Epidermal melanocyte (primary cell): ENCODE measurements around the gene RNF114.
"Not testable (repeated sequence)": the region's sequence is repeated elsewhere in the genome, so short reads cannot be mapped to it uniquely, and the experiment has no call there.

Source experiments
- DNase-seq: peaks from one replicate; pipeline ENCODE4 v3.0.0; 2011; ENCODE audit warnings: low spot score; ENCODE audit not compliant: insufficient read length

The RNF114 gene

DNA sequence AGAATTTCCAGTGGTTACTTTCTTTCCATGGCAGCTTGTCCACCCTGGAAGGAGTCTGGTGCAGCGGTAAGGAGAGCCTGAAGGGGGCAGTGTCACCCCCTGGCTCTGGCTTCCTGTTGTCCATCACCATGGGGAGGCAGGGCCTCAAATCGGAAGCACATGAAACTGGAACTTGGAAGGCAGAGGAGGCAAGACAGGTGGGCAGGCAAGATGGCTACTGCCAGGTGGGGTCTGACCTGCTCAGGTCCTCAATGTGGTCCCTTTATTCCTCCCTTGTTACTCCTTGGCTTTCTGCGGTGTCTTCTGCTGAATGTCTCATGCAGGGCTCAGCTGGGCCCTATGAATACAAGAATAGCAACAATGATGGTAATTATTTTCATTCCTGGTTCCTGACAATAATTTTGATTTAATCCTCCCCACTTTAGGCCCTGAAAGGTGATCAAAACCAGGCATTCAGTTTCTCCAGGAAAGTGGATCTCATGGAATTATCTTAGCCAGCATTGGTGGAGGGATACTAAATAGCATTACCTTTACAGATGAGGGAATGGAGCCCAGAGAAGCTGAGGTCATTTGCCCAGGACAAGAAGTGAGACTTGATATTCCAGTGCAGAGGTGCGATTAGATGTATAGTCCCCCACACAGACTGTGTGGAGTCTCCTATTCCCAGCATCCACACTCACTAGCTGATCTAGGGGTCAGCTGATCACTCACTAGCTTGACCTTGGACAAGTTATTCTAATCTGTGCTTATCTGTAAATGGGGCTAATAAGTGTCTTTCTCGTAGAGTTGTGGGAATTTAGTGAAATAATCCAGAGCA lies 29.0 kb downstream of the RNF114 start:
- DNase-seq = no peak

DNA sequence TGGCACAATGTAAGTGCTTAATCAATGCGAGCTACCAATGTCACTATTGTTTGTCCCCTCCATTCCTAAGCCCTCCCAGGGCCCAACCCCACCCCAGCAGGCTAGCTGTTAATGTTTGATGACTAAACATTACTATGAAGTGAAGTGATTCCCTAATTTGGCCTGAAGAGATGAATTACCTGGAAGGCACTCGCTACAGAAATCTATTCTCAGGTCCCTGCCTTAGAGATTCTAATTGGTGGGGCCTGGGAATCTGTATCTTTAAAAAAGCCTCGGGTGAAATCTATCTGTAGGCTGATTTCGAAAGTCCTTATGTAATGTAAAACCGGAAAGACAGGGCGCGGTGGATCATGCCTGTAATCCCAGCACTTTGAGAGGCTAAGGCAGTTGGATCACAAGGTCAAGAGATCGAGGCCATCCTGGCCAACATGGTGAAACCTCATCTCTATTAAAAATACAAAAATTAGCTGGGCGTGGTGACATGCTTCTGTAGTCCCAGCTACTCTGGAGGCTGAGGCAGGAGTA lies 29.6 kb downstream of the RNF114 start:
- no peak for DNase-seq

DNA sequence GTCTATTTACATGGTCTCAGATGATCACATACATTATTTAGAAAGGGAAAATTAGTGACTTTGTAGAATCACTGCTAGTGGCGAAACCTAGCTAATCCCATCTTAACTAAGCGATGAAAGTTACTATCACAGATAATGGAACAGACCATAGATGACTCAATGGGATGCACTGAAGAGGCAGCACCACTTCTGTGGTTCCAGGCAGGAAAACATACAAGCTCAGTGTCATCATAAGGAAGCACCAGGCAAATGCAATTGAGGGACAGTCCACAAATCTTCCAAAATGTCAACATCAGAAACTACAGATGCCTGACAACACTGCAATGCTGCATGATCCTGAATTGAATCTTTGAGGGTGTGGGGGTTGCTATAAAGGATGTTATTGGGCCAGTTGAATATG lies 30.7 kb downstream of the RNF114 start:
- no peak for DNase-seq

DNA sequence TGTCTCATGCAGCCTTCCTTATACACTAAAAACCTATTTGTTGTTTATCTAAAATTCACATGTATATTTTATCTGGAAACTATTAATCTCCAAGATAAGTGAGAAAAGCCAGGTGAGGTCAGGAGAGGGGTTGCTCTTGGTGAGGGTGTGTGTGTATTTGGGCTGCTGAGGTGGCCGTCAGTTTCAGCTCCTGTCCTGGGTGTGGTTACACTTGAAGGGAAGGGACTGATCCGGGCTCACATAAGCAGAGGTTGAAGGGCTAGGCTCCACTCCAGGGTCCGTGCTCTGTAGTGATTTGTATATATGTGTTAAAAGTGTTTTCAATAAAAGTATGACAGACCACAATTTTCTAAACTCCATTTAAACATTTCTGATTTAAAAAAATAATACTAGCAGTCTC lies 33.0 kb downstream of the RNF114 start:
- DNase-seq = no peak

DNA sequence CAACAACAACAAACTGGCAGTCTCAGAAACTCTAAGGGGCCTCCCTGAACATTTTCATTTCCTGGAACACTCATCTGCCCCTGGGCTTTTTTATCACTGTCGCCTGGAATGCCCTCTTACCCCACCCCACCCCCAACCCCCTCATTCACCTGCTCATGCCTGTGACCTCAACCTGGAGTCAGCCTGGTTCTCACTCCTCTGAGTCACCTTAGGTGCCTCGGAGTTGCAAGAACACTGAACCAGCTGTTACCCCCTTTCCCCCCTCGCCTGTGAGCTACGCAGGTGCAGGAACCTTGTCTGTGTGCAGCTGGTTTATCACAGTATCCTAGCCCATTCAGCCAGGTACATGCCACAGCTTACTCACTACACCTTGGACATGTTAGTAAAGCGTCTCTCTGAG lies 33.7 kb downstream of the RNF114 start:
- DNase-seq = no peak

DNA sequence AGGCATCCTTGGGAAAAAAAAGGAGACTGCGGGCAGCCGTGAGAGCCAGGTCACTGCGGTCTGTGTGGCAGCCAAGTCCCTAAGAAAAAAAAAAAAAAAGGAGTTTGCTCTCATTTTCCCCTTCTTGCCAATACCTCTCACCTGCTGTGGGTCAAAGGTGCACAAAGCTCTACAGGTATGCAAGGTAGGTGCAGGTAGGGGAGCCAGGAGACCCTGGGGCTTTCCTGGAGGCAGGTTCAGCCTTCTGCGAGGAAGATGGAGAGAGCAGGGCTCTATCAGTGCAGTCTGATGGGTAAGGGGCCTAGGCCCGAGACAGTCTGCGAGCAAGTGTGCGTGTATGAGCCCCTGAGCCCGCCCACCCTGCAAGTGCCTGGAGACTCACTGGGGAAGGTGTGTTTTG lies 34.3 kb downstream of the RNF114 start:
- DNase-seq = no peak

DNA sequence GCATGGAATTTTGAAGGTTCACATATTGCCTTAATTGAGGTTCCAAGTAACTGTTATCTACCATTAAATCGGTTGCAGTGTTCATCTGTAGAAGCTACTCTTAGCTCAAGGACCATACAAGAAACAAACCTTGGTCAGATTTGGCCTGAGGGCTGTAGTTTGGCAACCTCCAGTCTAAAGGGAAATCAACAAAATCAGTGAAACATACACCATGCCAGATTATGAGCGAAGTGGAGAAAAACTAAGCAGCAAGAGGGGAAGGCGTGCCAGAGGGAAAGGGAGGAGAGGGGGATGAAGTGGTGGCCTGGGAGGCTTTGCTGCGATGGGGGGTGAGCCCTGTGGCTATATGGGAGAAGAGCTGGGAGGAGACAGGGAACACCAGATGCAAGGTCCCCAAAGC lies 37.8 kb downstream of the RNF114 start:
- no peak for DNase-seq

DNA sequence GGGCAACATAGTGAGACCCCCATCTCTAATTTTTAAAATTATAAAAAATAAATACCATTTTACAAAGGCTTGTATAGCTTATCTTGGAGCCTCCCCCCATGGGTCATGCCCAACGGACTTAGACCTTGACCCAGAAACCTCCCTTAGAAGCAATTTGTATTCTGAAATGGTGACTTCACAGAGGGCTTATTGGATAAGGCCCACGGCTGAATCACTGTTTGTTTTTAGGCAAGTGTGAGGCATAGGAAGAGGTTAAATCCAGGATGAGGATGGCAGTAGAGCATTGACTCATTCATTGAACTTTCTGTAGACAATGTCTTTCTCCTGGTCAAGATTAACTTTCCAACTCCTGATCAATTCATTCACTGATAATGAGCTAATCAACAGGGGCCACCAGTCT lies 40.3 kb downstream of the RNF114 start:
- no peak for DNase-seq

DNA sequence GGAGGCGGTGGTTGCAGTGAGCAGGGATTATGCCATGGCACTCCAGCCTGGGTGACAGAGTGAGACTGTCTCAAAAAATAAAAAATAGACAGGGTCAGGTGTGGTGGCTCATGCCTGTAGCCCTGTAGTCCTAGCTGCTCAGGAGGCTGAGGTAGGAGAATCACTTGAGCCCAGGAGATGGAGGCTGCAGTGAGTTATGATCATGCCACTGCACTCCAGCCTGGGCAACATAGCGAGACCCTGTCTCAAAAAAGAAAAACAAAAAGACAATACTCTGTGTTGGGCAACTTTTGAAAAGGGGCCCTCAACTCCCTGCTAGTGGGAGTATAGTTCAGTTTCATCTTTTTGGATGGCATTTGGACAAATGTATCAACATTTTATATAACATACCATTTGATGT lies 41.5 kb downstream of the RNF114 start:
- not testable (repeated sequence) for DNase-seq

DNA sequence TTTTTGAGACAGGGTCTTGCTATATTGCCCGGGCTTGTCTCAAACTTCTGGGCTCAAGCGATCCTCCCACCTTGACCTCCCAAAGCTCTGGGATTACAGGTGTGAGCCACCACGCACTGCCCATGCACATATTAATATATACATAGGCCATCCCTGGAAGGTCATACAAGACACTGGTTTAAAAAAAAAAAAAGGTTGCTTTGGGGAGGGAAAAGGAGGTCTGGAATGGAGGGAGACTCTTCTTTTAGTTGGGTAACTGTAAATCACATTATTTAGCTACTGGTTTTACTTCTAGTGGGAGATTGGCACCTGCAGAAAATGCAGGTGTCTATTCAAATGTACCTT lies 42.5 kb downstream of the RNF114 start:
- DNase-seq = no peak

DNA sequence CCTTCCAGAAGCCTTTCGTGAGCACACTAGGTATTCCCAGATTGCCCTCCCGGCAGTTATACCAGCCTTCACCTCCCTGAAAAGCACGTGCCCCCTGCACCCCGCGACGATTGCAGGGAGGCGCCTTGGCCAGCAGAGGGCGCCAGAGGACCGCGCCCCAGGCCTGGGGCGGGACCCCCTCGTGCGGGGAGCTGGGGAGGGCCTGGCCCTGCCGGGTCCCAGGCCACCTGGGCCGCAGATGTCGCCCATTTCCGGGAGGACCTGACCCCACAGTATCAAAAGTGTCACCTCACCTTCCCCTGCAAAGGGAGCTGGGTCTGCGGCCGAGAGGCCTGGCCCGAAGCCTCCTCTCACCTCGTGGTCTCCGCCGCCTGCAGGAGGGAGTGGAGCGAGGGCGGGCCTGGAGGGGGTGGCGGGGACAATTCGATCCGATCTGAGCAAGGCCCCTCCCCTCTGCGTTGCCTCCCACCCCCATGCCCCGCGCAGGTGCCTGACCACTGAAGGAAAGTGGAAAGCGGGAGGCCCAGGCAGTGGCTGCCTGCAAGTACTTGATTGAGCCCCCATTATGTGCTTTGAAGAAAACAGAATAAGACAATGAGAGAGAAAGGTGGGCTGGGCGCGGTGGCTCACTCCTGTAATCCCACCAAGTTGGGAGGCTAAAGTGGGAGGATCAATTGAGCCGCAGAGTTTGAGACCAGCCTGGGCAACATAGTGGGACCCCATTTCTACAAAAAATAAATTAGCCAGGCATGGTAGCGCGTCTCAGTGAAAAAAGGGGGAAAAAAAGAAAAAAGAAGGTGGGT lies 43.0 kb downstream of the RNF114 start:
- peak; percentile 46 for DNase-seq

DNA sequence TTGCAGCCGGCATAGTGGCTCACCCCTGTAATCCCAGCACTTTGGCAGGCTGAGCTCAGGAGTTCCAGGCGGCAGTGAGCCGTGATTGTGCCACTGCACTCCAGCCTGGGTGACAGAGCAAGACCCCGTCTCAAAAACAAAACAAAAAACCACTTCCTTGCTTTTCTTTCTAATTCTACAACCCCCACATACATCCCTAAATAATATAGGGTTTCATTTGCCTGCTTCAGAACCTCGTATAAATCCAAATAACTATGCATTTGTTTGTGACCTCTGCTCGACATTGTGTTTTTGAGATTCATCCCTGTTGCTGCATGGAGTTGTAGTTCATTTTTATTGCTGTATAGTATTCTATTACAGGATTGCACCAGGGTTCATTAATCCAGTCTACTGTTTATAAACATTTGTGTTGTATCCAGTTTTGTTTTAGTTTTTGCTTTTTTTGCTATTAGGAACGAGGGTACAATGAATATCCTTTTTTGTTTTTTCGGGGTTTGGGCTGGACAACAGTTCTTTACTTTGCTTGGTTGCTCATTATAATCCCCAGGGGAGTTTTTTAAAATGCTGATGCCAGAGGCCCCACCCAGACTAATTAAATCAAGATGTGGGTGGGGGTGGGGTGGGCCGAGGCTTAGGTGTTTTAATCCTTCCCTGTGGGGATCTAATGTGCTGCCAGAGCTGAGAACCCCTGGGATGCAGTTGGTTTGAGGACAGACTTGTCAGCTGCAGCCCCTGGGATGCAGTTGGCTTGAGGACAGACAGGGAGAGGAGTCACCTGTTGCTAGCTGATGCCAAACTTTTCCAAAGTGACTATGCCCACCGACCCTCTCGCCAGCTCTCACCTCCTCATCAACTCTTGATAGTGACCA lies 44.2 kb downstream of the RNF114 start:
- DNase-seq = no peak

DNA sequence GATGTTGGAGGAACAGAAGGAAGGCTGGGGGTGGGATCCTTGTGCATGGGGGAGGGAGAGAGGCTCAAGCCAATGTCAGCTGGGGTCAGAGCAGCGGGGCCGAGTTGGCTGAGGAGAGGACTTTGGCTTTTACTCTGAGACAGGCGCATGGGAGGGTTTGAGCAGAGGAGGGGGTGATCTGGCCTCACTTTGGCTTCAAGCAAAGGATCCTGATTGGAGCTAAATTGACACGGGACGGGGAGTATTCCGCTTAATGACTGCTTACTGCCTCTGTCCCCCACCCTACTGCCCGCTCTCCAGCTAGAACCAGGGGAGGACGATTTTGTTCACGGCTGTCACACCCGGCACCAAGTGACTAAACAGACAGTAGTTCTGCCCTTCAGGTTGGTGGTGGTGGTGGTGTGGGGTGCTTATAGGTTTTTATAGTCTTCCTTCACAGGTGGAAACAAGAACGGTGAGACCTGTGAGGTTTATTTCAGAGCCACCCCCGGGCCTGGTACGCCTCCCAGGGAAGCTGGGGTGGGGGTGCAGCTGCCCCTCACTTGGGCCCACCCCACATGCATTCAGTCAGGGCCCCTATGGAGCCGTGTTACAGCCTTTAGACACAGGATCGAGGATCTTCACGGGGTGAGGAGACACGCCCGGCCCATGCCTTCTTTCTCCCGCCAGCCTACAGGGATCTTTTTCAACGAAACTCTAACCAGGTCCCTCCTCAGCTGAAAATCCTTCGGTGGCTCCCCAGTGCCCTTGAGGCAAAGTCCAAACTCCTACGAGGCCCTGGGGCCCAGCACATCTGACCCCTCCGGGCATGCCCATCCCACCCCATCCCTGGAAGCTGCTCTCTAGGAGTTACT lies 45.2 kb downstream of the RNF114 start:
- DNase-seq = no peak

DNA sequence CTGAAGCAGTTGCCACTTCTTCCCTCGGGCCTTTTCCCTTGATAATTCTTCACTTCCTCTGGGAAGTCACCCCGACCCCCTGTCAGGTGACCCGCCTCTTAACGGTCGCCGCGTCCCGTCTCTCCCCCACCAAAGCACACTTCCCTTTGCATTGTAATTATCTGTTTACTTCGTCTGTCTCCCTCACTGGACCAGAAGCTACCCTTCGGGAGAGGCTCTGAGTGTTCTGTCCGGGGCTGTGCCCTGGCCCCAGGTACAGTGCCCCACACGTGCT lies 45.8 kb downstream of the RNF114 start:
- DNase-seq = no peak

DNA sequence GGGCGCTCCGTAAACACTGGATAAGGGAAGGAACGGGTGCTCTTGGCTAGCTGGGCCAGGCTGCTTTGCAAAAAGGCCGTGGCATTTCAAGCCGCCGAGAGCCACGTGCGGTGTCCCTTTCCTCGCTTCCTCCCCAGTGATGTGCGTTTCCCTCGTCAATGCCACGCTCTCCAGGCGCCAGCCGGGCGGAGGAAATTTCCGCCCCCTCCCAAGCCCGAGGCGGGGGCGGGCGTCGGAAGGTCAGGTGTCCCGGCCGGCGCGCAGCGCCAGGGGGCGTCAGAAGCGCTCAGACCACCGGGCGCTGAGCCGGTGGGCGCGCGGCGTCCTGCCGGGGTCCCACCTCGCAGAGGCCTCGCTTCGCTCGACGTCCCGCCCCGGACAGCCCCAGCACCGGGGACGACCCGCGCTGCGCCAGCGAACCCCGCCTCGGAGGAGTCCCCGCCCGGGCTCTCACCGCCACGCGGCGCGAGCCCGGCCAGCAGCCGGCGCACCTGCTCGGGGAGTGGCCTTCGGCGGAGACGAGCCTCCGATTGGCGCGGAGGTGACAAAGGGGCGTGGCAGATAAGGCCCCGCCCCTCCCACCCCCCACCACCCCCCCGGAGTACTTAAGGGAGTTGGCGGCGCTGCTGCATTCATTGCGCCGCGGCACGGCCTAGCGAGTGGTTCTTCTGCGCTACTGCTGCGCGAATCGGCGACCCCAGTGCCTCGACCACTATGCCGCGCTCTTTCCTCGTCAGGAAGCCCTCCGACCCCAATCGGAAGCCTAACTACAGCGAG lies 46.3 kb downstream of the RNF114 start, which contains the start of gene SNAI1:
Gene SNAI1, plus strand, starts transcription at position 635 of the 777 bp plus-strand sequence. Its CDS starts 80 bp downstream, at position 715.
- peak; percentile 90 for DNase-seq

DNA sequence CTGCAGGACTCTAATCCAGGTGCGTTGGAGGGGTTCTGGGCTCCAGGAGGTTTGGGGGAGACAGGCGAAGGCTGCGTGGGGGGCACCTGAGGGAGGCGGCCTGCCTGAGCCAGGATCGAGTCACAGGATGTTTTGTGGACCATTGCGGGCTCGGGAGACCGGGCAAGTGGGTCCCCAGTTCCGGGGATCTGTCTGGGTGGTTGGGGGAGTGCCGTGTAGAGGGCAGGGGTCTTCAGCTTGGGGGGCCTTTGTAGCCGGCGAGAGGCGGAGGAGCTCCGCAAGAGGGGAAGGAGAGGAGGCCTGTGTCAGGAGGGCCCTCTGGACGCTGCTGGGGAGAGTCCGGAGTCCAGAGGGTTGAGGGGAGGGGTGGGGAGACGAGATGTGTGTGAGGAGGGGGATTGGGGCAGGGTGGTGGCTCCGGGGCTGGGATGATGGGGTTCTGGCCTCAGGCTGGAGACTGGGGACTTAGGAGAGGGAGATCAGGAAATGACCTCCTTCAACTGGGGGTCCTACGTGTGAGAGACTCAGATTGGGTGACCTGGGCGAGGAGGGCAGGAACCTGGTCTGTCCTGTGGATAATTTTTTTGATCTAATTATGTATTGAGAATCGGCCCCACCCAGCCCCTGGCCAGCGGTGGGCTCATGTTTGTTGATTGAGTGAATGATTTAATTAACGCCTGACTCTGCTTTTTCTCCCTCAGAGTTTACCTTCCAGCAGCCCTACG lies 47.1 kb downstream of the RNF114 start:
- no peak for DNase-seq

DNA sequence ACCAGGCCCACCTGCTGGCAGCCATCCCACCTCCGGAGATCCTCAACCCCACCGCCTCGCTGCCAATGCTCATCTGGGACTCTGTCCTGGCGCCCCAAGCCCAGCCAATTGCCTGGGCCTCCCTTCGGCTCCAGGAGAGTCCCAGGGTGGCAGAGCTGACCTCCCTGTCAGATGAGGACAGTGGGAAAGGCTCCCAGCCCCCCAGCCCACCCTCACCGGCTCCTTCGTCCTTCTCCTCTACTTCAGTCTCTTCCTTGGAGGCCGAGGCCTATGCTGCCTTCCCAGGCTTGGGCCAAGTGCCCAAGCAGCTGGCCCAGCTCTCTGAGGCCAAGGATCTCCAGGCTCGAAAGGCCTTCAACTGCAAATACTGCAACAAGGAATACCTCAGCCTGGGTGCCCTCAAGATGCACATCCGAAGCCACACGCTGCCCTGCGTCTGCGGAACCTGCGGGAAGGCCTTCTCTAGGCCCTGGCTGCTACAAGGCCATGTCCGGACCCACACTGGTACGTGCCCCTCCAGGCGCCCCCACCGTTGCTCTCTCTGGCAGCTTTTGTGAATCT lies 47.7 kb downstream of the RNF114 start:
- no peak for DNase-seq

DNA sequence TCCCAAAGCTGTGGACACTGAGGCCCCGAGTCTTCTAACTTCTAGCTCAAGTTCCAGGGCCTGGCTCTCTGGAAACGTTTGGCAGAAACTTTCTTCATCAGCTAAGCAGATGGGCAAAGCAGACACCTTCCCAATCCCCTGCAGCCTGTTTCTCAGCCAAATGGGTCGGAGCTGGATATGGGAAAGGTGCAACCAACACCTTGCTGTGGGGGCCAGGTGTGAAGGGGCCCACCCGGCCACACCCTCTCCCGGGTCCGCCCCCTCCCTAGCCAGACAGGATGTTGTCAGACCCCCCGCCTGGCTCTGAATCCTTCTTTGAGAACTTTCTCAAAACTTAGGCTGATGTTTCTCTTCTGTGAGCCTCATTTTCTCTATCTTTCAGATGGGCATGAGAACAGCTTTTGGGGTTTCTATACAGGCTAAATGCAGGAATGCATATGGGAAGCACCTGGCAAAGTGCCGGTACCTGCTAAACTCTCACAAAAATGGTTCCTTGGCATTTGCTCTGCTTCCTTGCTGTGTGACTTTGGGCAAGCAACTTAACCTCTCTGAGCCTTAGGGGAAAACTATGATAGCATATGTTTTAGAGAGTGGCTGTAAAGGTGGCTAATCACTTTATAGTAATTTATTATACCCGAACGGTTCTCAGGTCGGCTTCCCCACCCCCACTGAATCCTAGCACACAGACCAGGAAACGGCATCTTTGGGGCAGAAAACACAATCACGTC lies 48.4 kb downstream of the RNF114 start:
- DNase-seq = no peak
